NT2/D1 (cell line): ENCODE results near the gene UGT2B10.
"Not testable (repeated sequence)": the region's sequence is repeated elsewhere in the genome, so short reads cannot be mapped to it uniquely, and the experiment has no call there.

ENCODE experiments used
- SUZ12 ChIP-seq: IDR thresholded peaks from 2 replicates; pipeline ENCODE4 v1.6.1; 2011; ENCODE audit not compliant: insufficient read length, insufficient read depth; ENCODE audit errors: extremely low read depth
- YY1 ChIP-seq: IDR thresholded peaks from 2 replicates; pipeline ENCODE4 v1.6.1; 2011; ENCODE audit not compliant: insufficient read length, insufficient read depth

DNA sequence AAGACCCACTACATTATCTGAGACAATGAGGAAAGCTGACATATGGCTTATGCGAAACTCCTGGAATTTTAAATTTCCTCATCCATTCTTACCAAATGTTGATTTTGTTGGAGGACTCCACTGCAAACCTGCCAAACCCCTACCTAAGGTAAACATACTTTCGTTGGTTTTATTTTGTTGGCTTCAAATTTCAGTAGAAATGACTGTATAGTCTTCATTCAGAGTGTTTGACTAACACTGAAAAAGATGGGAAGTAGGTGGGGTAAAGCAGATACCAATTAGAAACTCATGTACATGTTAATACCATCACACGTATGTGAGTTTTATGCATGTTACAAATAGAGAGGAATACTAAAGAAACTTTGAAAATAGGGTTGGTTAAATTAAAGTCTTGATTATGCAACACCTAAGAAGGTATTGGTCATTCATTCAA lies 2.3 kb downstream of the UGT2B10 start:
- TF ChIP-seq SUZ12, YY1: not testable (repeated sequence)
